HL-60 (cell line): ENCODE measurements around the gene CPT2.

Experiments used
- DNase-seq, 2 experiments: peaks; one replicate each; pipeline ENCODE4 v3.0.0-alpha.2; 2010 to 2020; ENCODE audit warnings: low read depth in 1 of 2, low spot score in 1 of 2
- H3K27ac ChIP-seq: fragments of 250-450 bp; sonication (Bioruptor Pico); replicated peaks from 2 replicates; pipeline ENCODE4 v1.5.1; 2020; ENCODE audit warnings: mild to moderate bottlenecking, moderate library complexity
- H3K27me3 ChIP-seq: fragments of 250-450 bp; sonication (Bioruptor Pico); 2 replicates; pipeline ENCODE4 v1.5.1; 2021; ENCODE audit warnings: mild to moderate bottlenecking, moderate library complexity; ENCODE audit not compliant: insufficient read depth, poor library complexity, severe bottlenecking
- H3K4me3 ChIP-seq: replicated peaks from 2 replicates; pipeline ENCODE4 v1.5.1; 2011; ENCODE audit warnings: mild to moderate bottlenecking, control low read depth, low read length; ENCODE audit not compliant: insufficient read depth
- GABPA ChIP-seq: IDR thresholded peaks from 2 replicates; pipeline ENCODE4 v1.6.1; 2012; ENCODE audit warnings: low read depth
- POLR2AphosphoS5 ChIP-seq: IDR thresholded peaks from 2 replicates; pipeline ENCODE4 v1.6.1; 2012; ENCODE audit warnings: low read depth
- SPI1 ChIP-seq: IDR thresholded peaks from 2 replicates; pipeline ENCODE4 v1.6.1; 2012; ENCODE audit warnings: low read depth, mild to moderate bottlenecking, borderline replicate concordance
- TF ChIP-seq, protein P1 (sequence below): IDR thresholded peaks from 2 replicates; pipeline ENCODE4 v1.6.1; 2012; ENCODE audit warnings: low read depth; ENCODE audit not compliant: insufficient replicate concordance
- TF ChIP-seq, protein P2 (sequence below): IDR thresholded peaks from one replicate; pipeline ENCODE4 v1.5.1; 2011; ENCODE audit warnings: low read length, control low read depth, inconsistent platforms; ENCODE audit not compliant: insufficient read depth

The CPT2 gene

DNA sequence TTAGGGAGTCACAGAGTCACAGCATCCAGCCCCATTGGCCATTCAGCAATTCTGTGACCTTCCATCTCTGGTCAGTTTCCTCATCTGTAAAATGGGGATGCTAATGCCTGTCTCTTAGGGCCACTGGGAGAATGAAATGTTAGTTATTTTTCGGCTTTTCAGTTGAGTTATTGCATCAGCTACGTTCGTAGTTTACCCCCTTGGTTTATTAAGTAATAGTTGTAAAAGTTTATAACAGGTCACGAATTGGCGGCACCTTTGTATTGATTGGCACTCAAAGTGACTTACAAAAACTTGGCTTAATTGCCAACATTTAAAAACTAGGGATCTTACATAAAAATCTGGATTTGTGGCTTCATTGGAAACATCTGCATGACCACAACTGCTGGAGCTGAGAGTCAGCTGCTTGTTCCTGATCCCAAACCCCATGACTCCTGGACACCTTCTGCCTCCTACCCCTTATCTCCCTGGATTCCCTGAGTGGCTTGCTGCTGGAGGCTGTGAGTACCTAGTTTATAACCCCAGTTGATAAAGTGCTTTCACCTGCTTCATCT, 31.1 kb upstream of the CPT2 start:
- H3K27ac ChIP-seq, result no peak overlapping the region
- no peak overlapping the region for H3K4me3 ChIP-seq
- TF ChIP-seq, protein P1, sequence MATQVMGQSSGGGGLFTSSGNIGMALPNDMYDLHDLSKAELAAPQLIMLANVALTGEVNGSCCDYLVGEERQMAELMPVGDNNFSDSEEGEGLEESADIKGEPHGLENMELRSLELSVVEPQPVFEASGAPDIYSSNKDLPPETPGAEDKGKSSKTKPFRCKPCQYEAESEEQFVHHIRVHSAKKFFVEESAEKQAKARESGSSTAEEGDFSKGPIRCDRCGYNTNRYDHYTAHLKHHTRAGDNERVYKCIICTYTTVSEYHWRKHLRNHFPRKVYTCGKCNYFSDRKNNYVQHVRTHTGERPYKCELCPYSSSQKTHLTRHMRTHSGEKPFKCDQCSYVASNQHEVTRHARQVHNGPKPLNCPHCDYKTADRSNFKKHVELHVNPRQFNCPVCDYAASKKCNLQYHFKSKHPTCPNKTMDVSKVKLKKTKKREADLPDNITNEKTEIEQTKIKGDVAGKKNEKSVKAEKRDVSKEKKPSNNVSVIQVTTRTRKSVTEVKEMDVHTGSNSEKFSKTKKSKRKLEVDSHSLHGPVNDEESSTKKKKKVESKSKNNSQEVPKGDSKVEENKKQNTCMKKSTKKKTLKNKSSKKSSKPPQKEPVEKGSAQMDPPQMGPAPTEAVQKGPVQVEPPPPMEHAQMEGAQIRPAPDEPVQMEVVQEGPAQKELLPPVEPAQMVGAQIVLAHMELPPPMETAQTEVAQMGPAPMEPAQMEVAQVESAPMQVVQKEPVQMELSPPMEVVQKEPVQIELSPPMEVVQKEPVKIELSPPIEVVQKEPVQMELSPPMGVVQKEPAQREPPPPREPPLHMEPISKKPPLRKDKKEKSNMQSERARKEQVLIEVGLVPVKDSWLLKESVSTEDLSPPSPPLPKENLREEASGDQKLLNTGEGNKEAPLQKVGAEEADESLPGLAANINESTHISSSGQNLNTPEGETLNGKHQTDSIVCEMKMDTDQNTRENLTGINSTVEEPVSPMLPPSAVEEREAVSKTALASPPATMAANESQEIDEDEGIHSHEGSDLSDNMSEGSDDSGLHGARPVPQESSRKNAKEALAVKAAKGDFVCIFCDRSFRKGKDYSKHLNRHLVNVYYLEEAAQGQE, result no peak
- TF ChIP-seq SPI1 (no peak), GABPA (no peak), POLR2AphosphoS5 (no peak)
- TF ChIP-seq, protein P2, sequence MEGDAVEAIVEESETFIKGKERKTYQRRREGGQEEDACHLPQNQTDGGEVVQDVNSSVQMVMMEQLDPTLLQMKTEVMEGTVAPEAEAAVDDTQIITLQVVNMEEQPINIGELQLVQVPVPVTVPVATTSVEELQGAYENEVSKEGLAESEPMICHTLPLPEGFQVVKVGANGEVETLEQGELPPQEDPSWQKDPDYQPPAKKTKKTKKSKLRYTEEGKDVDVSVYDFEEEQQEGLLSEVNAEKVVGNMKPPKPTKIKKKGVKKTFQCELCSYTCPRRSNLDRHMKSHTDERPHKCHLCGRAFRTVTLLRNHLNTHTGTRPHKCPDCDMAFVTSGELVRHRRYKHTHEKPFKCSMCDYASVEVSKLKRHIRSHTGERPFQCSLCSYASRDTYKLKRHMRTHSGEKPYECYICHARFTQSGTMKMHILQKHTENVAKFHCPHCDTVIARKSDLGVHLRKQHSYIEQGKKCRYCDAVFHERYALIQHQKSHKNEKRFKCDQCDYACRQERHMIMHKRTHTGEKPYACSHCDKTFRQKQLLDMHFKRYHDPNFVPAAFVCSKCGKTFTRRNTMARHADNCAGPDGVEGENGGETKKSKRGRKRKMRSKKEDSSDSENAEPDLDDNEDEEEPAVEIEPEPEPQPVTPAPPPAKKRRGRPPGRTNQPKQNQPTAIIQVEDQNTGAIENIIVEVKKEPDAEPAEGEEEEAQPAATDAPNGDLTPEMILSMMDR, result no peak
- no peaks in the 10 kb centered on the region for H3K27me3 ChIP-seq
- no peak for DNase-seq

DNA sequence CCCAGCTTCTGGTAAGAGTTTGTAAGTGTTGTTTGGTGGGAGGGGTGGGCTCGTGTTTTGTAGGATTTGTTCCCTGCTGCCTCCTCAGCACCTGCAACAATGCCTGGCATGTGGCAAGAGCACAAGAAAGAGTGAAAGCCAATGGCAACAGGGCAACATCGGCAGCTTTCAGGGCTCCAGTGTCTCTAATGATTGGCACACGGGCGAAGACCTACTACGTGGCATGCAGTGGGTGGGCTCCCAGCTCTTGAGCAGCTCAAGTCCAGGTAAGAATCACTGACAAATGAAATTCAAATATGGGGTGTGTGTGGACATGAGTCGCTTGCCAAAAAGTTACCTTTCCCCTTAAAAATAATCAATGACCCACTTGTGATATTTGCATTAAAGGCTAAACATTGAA, 30.3 kb upstream of the CPT2 start:
- TF ChIP-seq, protein P2, result no peak
- TF ChIP-seq GABPA, result no peak
- TF ChIP-seq, protein P1, result no peak
- TF ChIP-seq SPI1, result no peak
- TF ChIP-seq POLR2AphosphoS5, result no peak
- no peak overlapping the region for H3K4me3 ChIP-seq

DNA sequence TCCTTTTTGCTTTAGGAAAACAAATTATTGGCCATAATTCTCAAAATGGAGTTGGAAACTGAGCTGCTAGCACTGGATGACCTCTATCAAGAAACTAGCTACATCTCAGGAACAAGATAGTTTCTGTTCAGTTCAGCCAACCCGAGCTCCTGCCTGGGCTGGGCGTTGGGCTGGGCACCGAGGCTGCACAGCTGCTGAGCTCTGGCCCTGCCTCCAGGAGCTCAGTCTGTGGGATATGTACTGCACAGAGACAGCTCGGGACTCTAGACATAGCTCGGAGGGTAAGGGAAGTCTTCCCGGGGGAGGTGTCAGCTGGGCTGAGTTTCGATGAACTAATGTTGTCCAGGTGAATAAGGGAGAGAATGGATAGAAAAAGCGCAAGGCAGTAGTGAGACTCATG, 29.7 kb upstream of the CPT2 start:
- Histone ChIP-seq H3K27ac (no peak overlapping the region), H3K4me3 (no peak overlapping the region), H3K27me3 (no peaks in the 10 kb centered on the region)
- DNase-seq, result no peak
- TF ChIP-seq, protein P2, result no peak
- TF ChIP-seq GABPA (no peak), SPI1 (no peak), POLR2AphosphoS5 (no peak)
- TF ChIP-seq, protein P1, result no peak

More for the DNA sequence above, 30.3 kb upstream of the CPT2 start:
- Histone ChIP-seq H3K27me3 (no peaks in the 10 kb centered on the region), H3K27ac (no peak overlapping the region)
- no peak for DNase-seq
